Right cardiac atrium (tissue), 5 donors: ENCODE results near the gene MORF4L2. TPM values are rescaled to one million over a fixed set of nuclear protein-coding genes. Genes with fewer than 3 reads are reported as not detected.
"Not testable (repeated sequence)": the region's sequence is repeated elsewhere in the genome, so short reads cannot be mapped to it uniquely, and the experiment has no call there.

Experiments
- ATAC-seq, 2 donors: fragments of 200-7000 bp; cut with Tn5 transposase; one replicate each; pipeline versions ENCODE4 v1.8.0 to v1.9.1; 2020; ENCODE audit warnings: moderate library complexity in 2 of 2, mild to moderate bottlenecking in 1 of 2
- DNase-seq, 3 donors: peaks; one replicate each; pipeline ENCODE4 v3.0.0-alpha.2; 2020
- H3K27ac ChIP-seq: one replicate; pipeline ENCODE4 v1.5.1; 2013; ENCODE audit warnings: mild to moderate bottlenecking, low read length, control low read depth, moderate library complexity
- H3K27me3 ChIP-seq: one replicate; pipeline ENCODE4 v1.6.1; 2013; ENCODE audit not compliant: control insufficient read depth, insufficient read depth
- H3K4me1 ChIP-seq: one replicate; pipeline ENCODE4 v1.6.1; 2013; ENCODE audit warnings: low read length; ENCODE audit not compliant: control insufficient read depth, insufficient read depth
- H3K4me3 ChIP-seq: one replicate; pipeline ENCODE4 v1.5.1; 2013; ENCODE audit warnings: low read length, control low read depth
- H3K9me3 ChIP-seq: one replicate; pipeline ENCODE4 v1.6.1; 2013; ENCODE audit warnings: low read length; ENCODE audit not compliant: control insufficient read depth
- WGBS: extraction: QIAGEN DNeasy Blood & Tissue Kit; methylation state at CpG from one replicate; pipeline ENCODE4 v1.1.7; 2013; 5-methylcytosine and 5-hydroxymethylcytosine counted together
- intact Hi-C, 4 donors: fragments of 100-400 bp; cut with DNase I; formaldehyde crosslinking; loops; one replicate each; pipeline versions ENCODE4 v1.11.0 to v1.14.0; 2022 to 2023
- polyA plus RNA-seq: library from polyadenylated mRNA; stranded (reverse); fragments of 200-250 nt; gene quantifications from one replicate; pipeline ENCODE4 v1.2.3, GENCODE V29; 2013
- total RNA-seq, 4 donors: library from RNA; stranded (reverse); fragmentation: NEBNext Ultra II Directional; extraction: Animal tissue kit (Norgen Biotek cat#: 25700); gene quantifications; one replicate each; pipeline ENCODE4 v1.2.1, GENCODE V29; 2021
- donor health status: healthy with polysubstance abuse.
- donor health status: DM: no; HTN: yes; CAD: no.
- donor health status: DM: no; HTN: no; CAD: no.
- donor health status: DM: no; HTN: yes; CAD: no; lungs with severe emphysema.
- donor health status: DM: yes; HTN: yes; CAD: no.

The MORF4L2 gene
- total and polyA plus RNA-seq, 5 donors, result 187 to 269 (median 230) TPM

DNA sequence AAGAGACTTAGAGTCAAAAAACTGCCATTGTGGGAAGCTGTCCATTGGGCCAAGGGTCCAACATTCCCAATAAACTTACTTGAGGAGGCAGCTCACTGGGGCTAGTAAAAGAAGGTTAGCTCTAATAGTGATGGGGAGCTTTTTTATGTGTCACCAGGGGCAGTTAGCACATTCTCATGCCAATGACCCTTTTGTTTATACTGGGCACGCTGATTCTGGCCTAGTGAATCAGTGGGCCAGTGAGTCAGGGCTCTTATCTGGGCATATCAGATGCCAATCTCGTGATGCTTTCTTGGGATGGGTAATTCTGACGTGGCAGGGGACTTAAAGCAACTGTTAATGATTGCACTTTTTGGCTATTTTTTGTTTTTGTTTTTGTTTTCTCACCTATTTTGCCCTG lies 29.9 kb downstream of the MORF4L2 start:
- Histone ChIP-seq H3K27ac (no peak overlapping the region), H3K27me3 (no peaks in the 10 kb centered on the region), H3K9me3 (no peaks in the 10 kb centered on the region), H3K4me3 (no peak overlapping the region), H3K4me1 (no peaks in the 10 kb centered on the region)
- no peak for DNase-seq
- ATAC-seq, result no peak
- intact Hi-C loops, result no loop called here
- 64% methylated on average over 3 of the region's 3 CpGs for WGBS

DNA sequence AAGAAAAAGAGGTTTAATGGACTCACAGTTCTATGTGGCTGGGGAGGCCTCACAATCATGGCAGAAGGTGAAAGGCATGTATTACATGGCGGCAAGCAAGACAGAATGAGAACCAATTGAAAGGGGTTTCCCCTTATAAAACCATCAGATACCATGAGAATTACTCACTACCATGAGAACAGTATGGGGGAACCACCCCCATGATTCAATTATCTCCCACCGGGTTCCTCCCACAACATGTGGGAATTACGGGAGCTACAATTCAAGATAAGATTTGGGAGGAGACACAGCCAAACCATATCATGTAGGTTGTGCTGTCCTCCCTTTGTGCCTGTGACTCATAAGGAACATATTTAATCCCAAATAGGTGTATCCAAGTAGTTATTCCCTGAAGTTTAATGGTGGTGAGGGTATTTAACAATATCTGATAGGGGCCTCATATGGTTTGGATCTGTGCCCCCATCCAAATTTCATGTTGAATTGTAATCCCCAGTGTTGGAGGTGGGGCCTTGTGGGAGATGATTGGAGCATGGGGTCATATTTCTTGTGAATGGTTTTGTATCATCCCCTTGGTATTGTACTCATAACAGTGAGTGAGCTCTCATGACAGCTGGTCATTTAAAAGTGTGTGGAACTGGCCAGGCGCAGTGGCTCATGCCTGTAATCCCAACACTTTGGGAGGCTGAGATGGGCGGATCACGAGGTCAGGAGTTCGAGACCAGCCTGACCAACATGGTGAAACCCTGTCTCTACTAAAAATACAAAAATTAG lies 31.1 kb downstream of the MORF4L2 start:
- H3K4me3 ChIP-seq, H3K27ac ChIP-seq, intact Hi-C loops, DNase-seq, H3K4me1 ChIP-seq, H3K27me3 ChIP-seq, ATAC-seq, H3K9me3 ChIP-seq: not testable (repeated sequence)
- 84% methylated on average over 7 of the region's 7 CpGs for WGBS

DNA sequence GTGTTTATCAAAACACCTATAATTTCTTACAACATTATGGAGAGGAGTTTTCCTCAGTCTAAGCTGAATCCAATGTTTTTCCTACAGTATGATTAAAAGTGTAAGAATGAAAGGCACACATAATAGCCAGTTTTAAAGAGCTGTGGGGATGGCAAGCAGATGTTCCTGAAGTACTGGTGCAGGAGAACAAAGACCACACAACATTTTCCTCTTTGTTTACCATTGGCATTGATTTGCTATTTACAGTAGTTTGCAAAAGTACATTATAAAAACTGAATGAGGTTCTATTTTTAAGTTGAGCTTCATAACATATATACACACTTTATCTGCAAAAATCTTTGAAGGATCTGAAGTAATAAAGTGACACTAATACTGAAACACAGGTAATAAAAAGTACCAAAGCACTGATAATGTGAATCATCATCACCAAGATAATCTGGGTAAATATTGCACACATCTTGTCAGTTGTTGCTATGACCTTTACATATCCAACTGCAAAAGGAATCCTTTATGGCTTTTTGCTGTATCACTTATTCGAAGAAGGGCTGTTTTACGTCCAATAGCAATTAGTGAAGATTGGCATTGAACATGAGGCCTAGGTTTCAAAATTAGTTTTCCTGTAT lies 35.2 kb downstream of the MORF4L2 start:
- DNase-seq (no peak), ATAC-seq (no peak)
- Histone ChIP-seq H3K4me1 (no peaks in the 10 kb centered on the region), H3K27me3 (no peaks in the 10 kb centered on the region), H3K27ac (no peak overlapping the region), H3K9me3 (no peaks in the 10 kb centered on the region), H3K4me3 (no peak overlapping the region)
- 90% methylated on average over 2 of the region's 2 CpGs for WGBS
- intact Hi-C loops, result no loop called here

DNA sequence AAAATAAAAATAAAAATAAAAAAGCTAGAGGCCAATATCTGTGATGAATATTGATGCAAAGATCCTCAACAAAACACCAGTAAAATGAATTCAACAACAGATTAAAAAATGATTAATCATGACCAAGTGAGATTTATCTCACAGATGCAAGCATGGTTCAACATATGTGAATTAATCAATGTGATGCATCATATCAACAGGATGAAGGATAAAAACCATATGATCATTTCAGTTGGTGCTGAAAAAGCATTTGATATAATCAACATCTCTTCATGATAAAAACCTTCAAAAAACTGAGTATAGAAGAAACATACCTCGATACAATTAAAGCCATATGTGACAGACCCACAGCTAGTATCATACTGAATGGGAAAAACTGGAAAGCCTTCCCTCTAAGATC lies 38.9 kb downstream of the MORF4L2 start:
- Histone ChIP-seq H3K27me3 (no peaks in the 10 kb centered on the region), H3K4me3 (no peak overlapping the region), H3K9me3 (no peaks in the 10 kb centered on the region), H3K27ac (no peak overlapping the region), H3K4me1 (no peaks in the 10 kb centered on the region)
- no peak for DNase-seq
- 76% methylated on average over 1 of the region's 1 CpG for WGBS
- intact Hi-C loops, result no loop called here
- no peak for ATAC-seq

DNA sequence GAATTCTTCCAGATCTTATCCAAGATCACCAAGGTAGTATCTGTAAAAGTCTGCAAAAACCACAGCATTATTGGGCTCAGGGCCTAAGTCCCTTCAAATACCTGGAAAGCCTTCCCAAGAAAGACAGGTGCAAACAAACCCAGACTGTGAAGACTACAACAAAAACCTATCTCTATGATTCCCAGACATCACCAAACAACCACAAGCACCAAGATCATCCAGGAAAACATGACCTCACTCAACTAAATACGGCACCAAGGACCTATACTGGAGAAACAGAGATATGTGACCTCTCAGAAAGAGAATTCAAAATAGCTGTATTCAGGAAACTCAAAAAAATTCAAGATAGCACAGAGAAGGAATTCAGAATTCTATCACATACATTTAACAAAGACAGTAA lies 42.4 kb downstream of the MORF4L2 start:
- H3K27me3 ChIP-seq, result no peaks in the 10 kb centered on the region
- no peak overlapping the region for H3K27ac ChIP-seq
- intact Hi-C loops, result no loop called here
- 54% methylated on average over 1 of the region's 1 CpG for WGBS
- no peak for DNase-seq
- no peak overlapping the region for H3K4me3 ChIP-seq
- no peak for ATAC-seq
- no peaks in the 10 kb centered on the region for H3K9me3 ChIP-seq
- no peaks in the 10 kb centered on the region for H3K4me1 ChIP-seq

DNA sequence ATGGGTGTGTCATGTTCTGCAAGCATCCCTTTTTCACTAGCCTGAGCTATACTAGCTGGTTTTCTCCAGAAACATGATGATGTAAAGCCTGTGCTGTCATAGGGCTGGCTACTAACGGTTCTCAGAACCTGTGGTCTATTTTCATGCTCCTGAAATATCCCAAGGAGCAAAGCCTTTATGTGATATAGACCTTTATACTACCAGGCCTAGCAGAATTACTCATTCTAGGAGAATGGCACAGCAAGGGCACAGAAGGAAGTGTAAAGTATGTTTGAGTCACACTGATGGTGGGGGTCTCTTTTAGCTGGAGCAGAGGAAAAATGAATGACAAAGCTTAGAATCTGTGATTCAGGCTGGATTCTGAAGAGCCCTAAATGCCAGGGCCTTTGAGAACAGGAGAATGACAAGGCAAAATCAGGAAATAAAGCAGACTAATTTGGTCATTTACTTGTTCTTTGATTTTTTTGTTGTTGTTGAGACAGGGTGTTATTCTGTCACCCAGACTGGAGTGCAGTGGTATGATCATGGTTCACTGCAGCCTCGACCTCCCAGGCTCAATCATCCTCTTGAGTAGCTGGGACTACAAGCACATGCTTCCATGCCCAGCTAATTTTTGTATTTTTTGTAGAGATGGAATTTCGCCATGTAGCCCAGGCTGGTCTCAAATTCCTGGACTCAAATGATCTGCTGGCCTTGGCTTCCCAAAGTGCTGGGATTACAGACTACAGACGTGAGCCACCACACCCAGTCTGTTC lies 45.9 kb downstream of the MORF4L2 start:
- Histone ChIP-seq H3K4me1 (no peaks in the 10 kb centered on the region), H3K4me3 (no peak overlapping the region), H3K9me3 (no peaks in the 10 kb centered on the region), H3K27ac (no peak overlapping the region), H3K27me3 (no peaks in the 10 kb centered on the region)
- 80% methylated on average over 4 of the region's 4 CpGs for WGBS
- ATAC-seq (no peak), DNase-seq (no peak)
- intact Hi-C loops, result no loop called here

DNA sequence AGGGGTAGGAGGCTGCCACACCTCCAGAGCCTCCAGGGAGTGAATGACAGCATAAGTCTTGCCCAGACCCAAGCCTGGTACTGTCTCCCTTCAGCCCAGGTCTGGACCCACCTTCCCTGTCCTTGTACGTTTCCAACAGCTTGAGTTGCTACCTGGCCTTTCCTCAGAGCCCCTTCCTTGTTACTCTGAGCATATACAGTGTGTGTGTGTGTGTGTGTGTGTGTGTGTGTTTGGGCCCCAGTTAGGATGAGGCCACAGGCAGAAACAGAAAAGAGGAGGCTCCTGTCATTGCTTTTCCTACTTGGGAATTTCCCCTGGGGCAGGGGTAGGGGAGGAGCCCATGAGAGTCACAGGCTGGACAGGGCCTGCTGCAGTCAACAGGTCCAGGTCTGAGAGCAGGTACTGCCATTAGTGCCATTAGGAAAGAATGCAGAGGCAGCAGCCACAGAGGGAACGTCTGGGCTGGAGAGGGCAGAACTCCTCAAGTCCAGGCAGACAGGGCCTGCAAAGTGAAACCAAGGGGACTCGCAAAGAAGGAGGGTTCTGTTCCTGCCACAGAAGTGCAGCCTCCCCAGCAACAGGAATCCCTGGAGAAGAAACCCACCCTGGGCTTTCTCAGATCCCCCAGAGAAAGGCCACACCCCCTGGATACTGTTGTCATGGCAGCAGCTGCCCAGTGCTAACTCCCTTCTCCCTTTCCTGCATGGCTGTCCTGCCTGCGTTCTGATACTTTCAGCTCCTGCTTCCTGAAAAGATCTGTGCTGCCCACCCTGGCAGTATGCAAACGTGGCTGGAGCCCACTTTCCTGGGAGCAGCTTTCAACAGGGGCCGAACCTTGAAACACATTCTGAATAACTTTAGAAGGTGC lies 47.8 kb downstream of the MORF4L2 start:
- ATAC-seq, H3K4me3 ChIP-seq, intact Hi-C loops, H3K27me3 ChIP-seq, H3K4me1 ChIP-seq, H3K27ac ChIP-seq, H3K9me3 ChIP-seq, DNase-seq: not testable (repeated sequence)
- 36% methylated on average over 5 of the region's 6 CpGs for WGBS

DNA sequence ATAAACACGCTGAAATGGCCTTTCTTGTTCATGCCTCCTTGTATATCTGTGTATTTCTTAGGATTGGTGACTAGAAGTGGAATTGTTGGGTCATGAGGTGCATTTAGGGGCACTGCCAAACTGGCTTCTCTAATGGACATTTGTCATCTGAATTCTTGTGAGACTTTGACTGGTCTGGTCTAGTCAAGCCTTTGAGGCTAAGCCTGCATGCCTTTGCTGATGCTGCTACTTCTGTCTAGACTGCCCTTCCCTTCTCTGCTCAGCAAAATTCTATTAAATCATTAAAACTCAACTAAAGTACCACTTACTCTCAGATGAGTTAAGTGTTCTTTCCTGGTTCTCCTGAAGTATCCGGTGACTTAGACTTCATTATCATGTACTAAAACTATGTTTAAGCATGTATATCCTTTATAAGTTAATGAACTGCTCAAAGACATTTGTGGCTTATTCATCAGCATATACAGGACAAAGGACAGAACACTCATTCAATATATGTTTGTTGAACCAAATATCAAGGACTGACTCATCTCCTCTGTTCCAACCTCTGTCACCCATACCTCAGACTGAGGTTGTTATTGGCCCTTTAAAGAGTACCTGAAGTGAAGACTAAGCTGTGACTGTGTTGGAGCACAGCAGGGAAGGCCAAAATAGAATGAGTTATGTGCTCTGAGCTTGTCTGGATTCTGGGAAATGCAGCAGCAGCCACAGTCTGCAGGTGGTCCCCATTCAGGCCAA lies 48.7 kb downstream of the MORF4L2 start:
- Histone ChIP-seq H3K4me3 (no peak overlapping the region), H3K27me3 (no peaks in the 10 kb centered on the region), H3K4me1 (no peaks in the 10 kb centered on the region), H3K9me3 (no peaks in the 10 kb centered on the region), H3K27ac (no peak overlapping the region)
- ATAC-seq, result no peak
- DNase-seq, result no peak
- intact Hi-C loops, result no loop called here
- WGBS, result 89% methylated on average over 2 of the region's 2 CpGs

DNA sequence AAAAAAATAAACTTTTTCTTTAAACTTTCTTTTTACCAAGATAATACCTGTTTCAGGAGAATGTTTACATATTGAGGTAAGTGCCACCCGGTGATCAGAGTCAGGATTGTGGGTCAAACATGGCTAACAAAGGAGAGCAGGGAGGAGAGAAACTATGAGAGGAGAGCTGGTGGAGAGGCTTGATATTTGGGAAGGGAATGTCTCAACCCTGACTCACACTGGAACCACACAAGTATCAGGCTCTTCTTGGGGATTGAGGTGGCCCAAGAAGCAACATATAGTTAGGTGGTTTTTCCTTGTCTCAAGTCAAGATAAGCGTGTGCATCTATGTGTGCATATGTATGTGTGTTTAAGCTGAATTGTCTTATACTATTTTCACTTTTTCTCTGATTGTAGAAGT lies 51.1 kb downstream of the MORF4L2 start:
- WGBS, result 78% methylated on average over 2 of the region's 2 CpGs
- intact Hi-C loops, result no loop called here
- DNase-seq, result no peak

DNA sequence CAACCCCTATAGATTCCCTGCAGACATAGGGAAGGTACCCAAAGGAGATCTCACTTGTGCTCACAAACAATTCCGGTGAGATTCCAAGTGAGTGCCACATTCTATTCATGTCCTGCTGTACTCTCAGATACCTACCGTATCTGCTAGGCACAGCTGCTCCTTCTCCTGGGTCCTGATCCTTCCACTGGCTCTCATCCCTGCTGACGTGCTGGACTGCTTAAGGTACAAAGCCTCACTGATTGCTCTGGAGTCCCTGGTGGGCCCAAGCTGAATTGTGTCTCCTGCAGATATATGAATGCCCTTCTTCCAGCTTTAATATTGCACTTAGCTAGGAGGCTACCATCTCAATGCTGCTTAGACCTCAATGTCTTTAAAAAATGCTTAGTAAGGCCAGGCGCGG lies 55.4 kb downstream of the MORF4L2 start:
- no peaks in the 10 kb centered on the region for H3K4me1 ChIP-seq
- no peak overlapping the region for H3K27ac ChIP-seq
- WGBS, result 89% methylated on average over 5 of the region's 5 CpGs
- no peak overlapping the region for H3K4me3 ChIP-seq
- no peaks in the 10 kb centered on the region for H3K9me3 ChIP-seq
- ATAC-seq (no peak), DNase-seq (no peak)
- H3K27me3 ChIP-seq, result no peaks in the 10 kb centered on the region
- intact Hi-C loops, result loop anchor here in 2 of 4 donors (5.0 kb wide), 1 partner anchor 99 kb away; no protein-coding TSS in a partner anchor

More for the DNA sequence above, 51.1 kb downstream of the MORF4L2 start:
- no peaks in the 10 kb centered on the region for H3K27me3 ChIP-seq
- ATAC-seq, result no peak
- H3K4me1 ChIP-seq, result no peaks in the 10 kb centered on the region
- H3K27ac ChIP-seq, result no peak overlapping the region
- no peak overlapping the region for H3K4me3 ChIP-seq
- H3K9me3 ChIP-seq, result no peaks in the 10 kb centered on the region
